B cell (primary cell): ENCODE data around the gene MAML2.

Experiments used
- CTCF ChIP-seq: fragments of 200-600 bp; IDR thresholded peaks from one replicate; pipeline ENCODE4 v1.8.0; 2022; ENCODE audit warnings: antibody characterized with exemption, mild to moderate bottlenecking
- EZH2 ChIP-seq: IDR thresholded peaks from 2 replicates; pipeline ENCODE4 v1.6.1; 2012; ENCODE audit warnings: borderline replicate concordance, low read depth, mild to moderate bottlenecking, moderate library complexity, low read length; ENCODE audit not compliant: insufficient read depth, poor library complexity, severe bottlenecking

- no peak for TF ChIP-seq CTCF
- TF ChIP-seq EZH2 = no peak
Observed at GRCh38 chr11:96206955-96207354, 136.0 kb downstream of the MAML2 start.
